ENCODE results near the gene CPN2.

Gene CPN2

DNA sequence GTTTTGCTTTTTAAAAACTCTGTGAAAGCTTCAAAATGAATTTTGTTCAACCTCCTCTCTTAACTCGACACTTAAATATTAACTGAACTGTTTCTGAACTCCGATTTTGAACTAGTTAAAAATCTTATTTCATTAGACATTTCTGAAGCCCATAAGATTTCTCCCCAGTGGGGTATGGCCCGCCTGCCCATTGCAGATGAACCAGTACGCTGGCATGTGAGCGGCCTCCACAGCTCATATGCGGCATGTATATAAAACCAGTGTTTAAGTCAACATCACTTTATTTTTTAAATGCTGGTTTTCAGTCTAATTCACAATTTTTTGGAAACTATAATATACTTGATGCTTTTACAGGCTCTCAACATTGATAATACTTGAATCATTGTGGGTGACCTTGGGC is 50.2 kb downstream of the CPN2 start:
- no peak overlapping the region for H4K5ac ChIP-seq (ENCODE audit: low read length)
- no peaks in the 10 kb centered on the region for H3K36me3 ChIP-seq (ENCODE audit: control insufficient read depth, insufficient read depth, low read length)
- H3K79me2 ChIP-seq (ENCODE audit: control insufficient read depth, insufficient read depth, low read length), result no peaks in the 10 kb centered on the region
- peaks cover 2% of the 10 kb centered on the region for H3K4me1 ChIP-seq (ENCODE audit: control insufficient read depth, low read depth, low read length)
- H3K4me3 ChIP-seq (ENCODE audit: low read length), result no peak overlapping the region
- H2BK15ac ChIP-seq (replicated peaks; ENCODE audit: low read depth), result no peak overlapping the region
- 100% methylated on average over 2 of the region's 6 CpGs for WGBS (ENCODE audit: extremely low coverage, insufficient coverage, low lambda C conversion rate)
- H2BK120ac ChIP-seq (ENCODE audit: low read depth, low read length), result no peak overlapping the region
- H3K23ac ChIP-seq (ENCODE audit: low read length), result no peak overlapping the region
- H3K79me1 ChIP-seq (ENCODE audit: low read length), result no peaks in the 10 kb centered on the region
- H3K9ac ChIP-seq (ENCODE audit: low read length), result no peak overlapping the region
- H4K8ac ChIP-seq (ENCODE audit: low read depth, low read length), result no peak overlapping the region
- H3K27me3 ChIP-seq (ENCODE audit: insufficient read depth, low read length, poor library complexity), result no peaks in the 10 kb centered on the region
- H3K18ac ChIP-seq (ENCODE audit: low read length), result no peak overlapping the region
- H3K4ac ChIP-seq (ENCODE audit: low read depth, low read length), result no peak overlapping the region
- DNase-seq, result no peak
- H3K4me2 ChIP-seq (ENCODE audit: low read length), result no peak overlapping the region
- no peak overlapping the region for H3K27ac ChIP-seq (ENCODE audit: low read depth, low read length)
- H2AK5ac ChIP-seq (ENCODE audit: low read length), result no peak overlapping the region
- H2BK5ac ChIP-seq (ENCODE audit: low read length), result no peak overlapping the region
- H3K56ac ChIP-seq (ENCODE audit: low read length), result no peak overlapping the region

DNA sequence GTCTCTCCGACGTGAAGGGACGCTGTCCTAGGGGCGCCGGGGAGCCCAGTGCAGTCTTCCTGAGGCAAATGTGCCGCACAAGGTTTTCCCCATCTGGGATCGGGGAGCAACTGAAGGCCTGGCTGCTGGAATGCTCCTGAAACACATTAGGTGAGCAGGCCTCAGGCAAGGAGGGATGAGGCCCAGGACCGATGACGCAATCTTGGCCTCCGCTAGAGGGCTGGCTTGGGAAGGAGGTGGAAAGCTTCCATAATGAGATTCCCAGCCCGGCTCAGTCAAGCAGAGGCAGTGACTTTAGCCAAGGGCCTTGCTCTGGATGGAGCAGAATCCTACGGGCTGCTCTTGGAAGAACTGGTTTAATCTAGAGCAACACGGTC is 50.8 kb downstream of the CPN2 start:
- Histone ChIP-seq H3K4me1 (ENCODE audit: control insufficient read depth, low read depth, low read length) (peaks cover 1% of the 10 kb centered on the region), H4K5ac (ENCODE audit: low read length) (no peak overlapping the region), H4K8ac (ENCODE audit: low read depth, low read length) (no peak overlapping the region), H2BK5ac (ENCODE audit: low read length) (peak overlapping the region; percentile 66), H3K4ac (ENCODE audit: low read depth, low read length) (peak overlapping the region; percentile 73), H2BK15ac (replicated peaks; ENCODE audit: low read depth) (no peak overlapping the region), H3K18ac (ENCODE audit: low read length) (peak overlapping the region; percentile 11), H3K27ac (ENCODE audit: low read depth, low read length) (peak overlapping the region; percentile 2), H3K79me1 (ENCODE audit: low read length) (no peaks in the 10 kb centered on the region), H3K56ac (ENCODE audit: low read length) (peak overlapping the region; percentile 78), H2BK120ac (ENCODE audit: low read depth, low read length) (no peak overlapping the region), H2AK5ac (ENCODE audit: low read length) (no peak overlapping the region), H3K79me2 (ENCODE audit: control insufficient read depth, insufficient read depth, low read length) (no peaks in the 10 kb centered on the region), H3K9ac (ENCODE audit: low read length) (peak overlapping the region; percentile 43), H3K23ac (ENCODE audit: low read length) (no peak overlapping the region), H3K4me3 (ENCODE audit: low read length) (no peak overlapping the region), H3K4me2 (ENCODE audit: low read length) (no peak overlapping the region), H3K36me3 (ENCODE audit: control insufficient read depth, insufficient read depth, low read length) (no peaks in the 10 kb centered on the region), H3K27me3 (ENCODE audit: insufficient read depth, low read length, poor library complexity) (no peaks in the 10 kb centered on the region)
- DNase-seq, result peak; percentile 98
- no CpG with 5 or more reads among the region's 13 CpGs for WGBS (ENCODE audit: extremely low coverage, insufficient coverage, low lambda C conversion rate)

GRCh38 chr3:194298331-194299227 is 52.5 kb downstream of the CPN2 start:
- Histone ChIP-seq H4K5ac (ENCODE audit: low read length) (no peak overlapping the region), H2BK120ac (ENCODE audit: low read depth, low read length) (no peak overlapping the region), H3K36me3 (ENCODE audit: control insufficient read depth, insufficient read depth, low read length) (no peaks in the 10 kb centered on the region), H3K4me3 (ENCODE audit: low read length) (no peak overlapping the region), H3K4me1 (ENCODE audit: control insufficient read depth, low read depth, low read length) (peaks cover 5% of the 10 kb centered on the region), H3K18ac (ENCODE audit: low read length) (peak overlapping the region; percentile 32), H3K79me1 (ENCODE audit: low read length) (no peaks in the 10 kb centered on the region), H3K56ac (ENCODE audit: low read length) (peak overlapping the region; percentile 9), H3K4me2 (ENCODE audit: low read length) (no peak overlapping the region), H3K23ac (ENCODE audit: low read length) (no peak overlapping the region), H3K4ac (ENCODE audit: low read depth, low read length) (no peak overlapping the region), H2AK5ac (ENCODE audit: low read length) (peak overlapping the region; percentile 95), H2BK5ac (ENCODE audit: low read length) (peak overlapping the region; percentile 27), H3K79me2 (ENCODE audit: control insufficient read depth, insufficient read depth, low read length) (no peaks in the 10 kb centered on the region), H3K9ac (ENCODE audit: low read length) (no peak overlapping the region), H4K8ac (ENCODE audit: low read depth, low read length) (no peak overlapping the region), H2BK15ac (replicated peaks; ENCODE audit: low read depth) (peak overlapping the region; percentile 59), H3K27me3 (ENCODE audit: insufficient read depth, low read length, poor library complexity) (no peaks in the 10 kb centered on the region), H3K27ac (ENCODE audit: low read depth, low read length) (no peak overlapping the region)
- no peak for DNase-seq
- no CpG with 5 or more reads among the region's 19 CpGs for WGBS (ENCODE audit: extremely low coverage, insufficient coverage, low lambda C conversion rate)

DNA sequence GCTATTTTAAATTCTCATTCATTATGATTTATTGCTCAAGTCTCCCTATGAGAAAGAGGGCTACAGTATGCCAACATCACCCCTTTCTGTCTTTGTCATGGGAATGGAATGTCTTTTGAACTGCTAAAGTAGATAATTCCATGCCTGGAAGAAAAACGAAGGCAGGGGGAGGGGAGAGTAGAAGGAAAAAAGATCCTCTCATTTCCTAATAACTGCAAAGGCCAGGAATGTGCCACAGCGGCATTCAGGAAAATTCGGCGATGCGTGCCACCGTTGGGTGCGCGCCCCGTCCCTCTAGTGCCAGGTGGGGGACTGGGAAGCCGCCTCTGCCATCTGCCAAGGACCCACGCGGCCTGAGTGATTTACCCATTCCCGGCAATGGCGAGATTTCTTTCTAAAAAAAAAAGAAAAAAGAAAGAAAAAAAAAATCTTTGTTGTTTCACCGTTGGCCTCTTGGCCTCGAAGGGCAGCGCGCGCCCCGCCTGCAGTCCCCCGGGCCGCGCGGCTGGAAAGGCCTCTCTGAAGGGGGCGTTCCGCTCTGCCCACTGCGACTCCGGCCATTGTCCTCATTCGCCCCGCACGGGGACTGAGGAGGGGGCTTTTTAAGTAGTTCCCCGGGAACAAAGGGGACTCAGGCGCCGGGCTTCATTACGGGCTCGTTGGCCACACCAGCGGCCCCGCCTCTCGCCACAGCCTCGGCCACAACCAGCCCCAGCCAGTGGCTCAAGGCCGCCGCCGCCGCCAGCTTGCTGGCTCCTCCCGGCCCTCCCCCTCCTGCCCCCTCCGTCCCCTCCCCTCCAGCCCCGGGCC is 54.5 kb downstream of the CPN2 start:
- Histone ChIP-seq H3K27me3 (ENCODE audit: insufficient read depth, low read length, poor library complexity) (no peaks in the 10 kb centered on the region), H2BK120ac (ENCODE audit: low read depth, low read length) (peak overlapping the region; percentile 33), H3K4me1 (ENCODE audit: control insufficient read depth, low read depth, low read length) (peaks cover 5% of the 10 kb centered on the region), H3K79me2 (ENCODE audit: control insufficient read depth, insufficient read depth, low read length) (no peaks in the 10 kb centered on the region), H2BK5ac (ENCODE audit: low read length) (no peak overlapping the region), H3K56ac (ENCODE audit: low read length) (peak overlapping the region; percentile 92), H3K9ac (ENCODE audit: low read length) (peak overlapping the region; percentile 69), H3K79me1 (ENCODE audit: low read length) (no peaks in the 10 kb centered on the region), H3K23ac (ENCODE audit: low read length) (no peak overlapping the region), H3K18ac (ENCODE audit: low read length) (peak overlapping the region; percentile 95), H3K27ac (ENCODE audit: low read depth, low read length) (peak overlapping the region; percentile 97), H3K4me2 (ENCODE audit: low read length) (peak overlapping the region; percentile 45), H2AK5ac (ENCODE audit: low read length) (no peak overlapping the region), H4K8ac (ENCODE audit: low read depth, low read length) (peak overlapping the region; percentile 77), H3K4ac (ENCODE audit: low read depth, low read length) (peak overlapping the region; percentile 94), H2BK15ac (replicated peaks; ENCODE audit: low read depth) (peak overlapping the region; percentile 93), H3K36me3 (ENCODE audit: control insufficient read depth, insufficient read depth, low read length) (no peaks in the 10 kb centered on the region), H3K4me3 (ENCODE audit: low read length) (no peak overlapping the region), H4K5ac (ENCODE audit: low read length) (no peak overlapping the region)
- whole genome bisulfite sequencing (ENCODE audit: extremely low coverage, insufficient coverage, low lambda C conversion rate), result no CpG with 5 or more reads among the region's 47 CpGs
- peak; percentile 97 for DNase-seq

- peak; percentile 69 for DNase-seq
Observed at GRCh38 chr3:194294895-194295214, 56.3 kb downstream of the CPN2 start.

More at GRCh38 chr3:194294895-194295214, 56.3 kb downstream of the CPN2 start:
- Histone ChIP-seq H2BK5ac (ENCODE audit: low read length) (no peak overlapping the region), H3K4me1 (ENCODE audit: control insufficient read depth, low read depth, low read length) (peaks cover 5% of the 10 kb centered on the region), H3K27ac (ENCODE audit: low read depth, low read length) (peak overlapping the region; percentile 67), H3K36me3 (ENCODE audit: control insufficient read depth, insufficient read depth, low read length) (no peaks in the 10 kb centered on the region), H3K4me3 (ENCODE audit: low read length) (no peak overlapping the region), H3K4me2 (ENCODE audit: low read length) (no peak overlapping the region), H3K18ac (ENCODE audit: low read length) (peak overlapping the region; percentile 43), H4K5ac (ENCODE audit: low read length) (no peak overlapping the region), H3K9ac (ENCODE audit: low read length) (no peak overlapping the region), H2BK15ac (replicated peaks; ENCODE audit: low read depth) (no peak overlapping the region), H3K56ac (ENCODE audit: low read length) (no peak overlapping the region), H3K79me2 (ENCODE audit: control insufficient read depth, insufficient read depth, low read length) (no peaks in the 10 kb centered on the region), H3K23ac (ENCODE audit: low read length) (no peak overlapping the region), H3K27me3 (ENCODE audit: insufficient read depth, low read length, poor library complexity) (no peaks in the 10 kb centered on the region), H3K4ac (ENCODE audit: low read depth, low read length) (no peak overlapping the region), H2BK120ac (ENCODE audit: low read depth, low read length) (no peak overlapping the region), H2AK5ac (ENCODE audit: low read length) (peak overlapping the region; percentile 37), H4K8ac (ENCODE audit: low read depth, low read length) (no peak overlapping the region), H3K79me1 (ENCODE audit: low read length) (no peaks in the 10 kb centered on the region)
- WGBS (ENCODE audit: extremely low coverage, insufficient coverage, low lambda C conversion rate), result no CpG with 5 or more reads among the region's 5 CpGs
